ENCODE measurements around the gene SLC16A2.
"Not testable (repeated sequence)": the region's sequence is repeated elsewhere in the genome, so short reads cannot be mapped to it uniquely, and the experiment has no call there.

SLC16A2 gene

DNA sequence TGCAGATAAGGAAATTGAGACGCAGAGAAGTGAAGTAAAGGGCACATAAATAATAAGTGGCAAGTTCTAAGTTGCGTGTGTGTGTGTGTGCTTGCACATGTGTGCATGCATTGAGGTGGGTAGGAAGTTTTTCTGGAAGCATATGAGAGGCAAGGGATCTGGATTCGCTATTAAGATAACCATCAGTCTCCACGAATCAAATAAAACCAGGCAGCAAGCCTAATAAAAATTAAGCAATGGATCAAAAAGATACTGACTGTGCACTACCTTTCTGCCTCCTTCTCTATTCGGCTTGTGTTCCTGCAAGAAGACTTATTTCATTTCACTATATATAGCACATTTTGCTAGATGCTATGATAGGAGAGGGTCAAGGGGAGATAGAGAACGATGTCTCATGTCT, 23.8 kb downstream of the SLC16A2 start:
- no peaks in the 10 kb centered on the region for H3K27me3 ChIP-seq (ENCODE audit: control insufficient read depth, insufficient read depth, low read length)
- no peak overlapping the region for H3K9ac ChIP-seq (ENCODE audit: low read depth, low read length)
- no peaks in the 10 kb centered on the region; the same call in 1 of the 2 replicates for H3K9me3 ChIP-seq (ENCODE audit: control insufficient read depth, insufficient read depth, low read length)
- no peak overlapping the region for H3K4me3 ChIP-seq (ENCODE audit: low read depth, low read length)
- no peak overlapping the region for H3K27ac ChIP-seq (ENCODE audit: low read depth, low read length)
- H3K4me1 ChIP-seq (ENCODE audit: control insufficient read depth, insufficient read depth, low read length), result no peaks in the 10 kb centered on the region
- no peaks in the 10 kb centered on the region for H3K36me3 ChIP-seq (ENCODE audit: control insufficient read depth, insufficient read depth, low read length)

- H3K4me3 ChIP-seq (ENCODE audit: low read depth, low read length), result no peak overlapping the region
- H3K9me3 ChIP-seq (ENCODE audit: control insufficient read depth, insufficient read depth, low read length), result no peaks in the 10 kb centered on the region; the same call in 1 of the 2 replicates
- no peaks in the 10 kb centered on the region for H3K27me3 ChIP-seq (ENCODE audit: control insufficient read depth, insufficient read depth, low read length)
- no peak overlapping the region for H3K27ac ChIP-seq (ENCODE audit: low read depth, low read length)
- H3K36me3 ChIP-seq (ENCODE audit: control insufficient read depth, insufficient read depth, low read length), result no peaks in the 10 kb centered on the region
- no peak overlapping the region for H3K9ac ChIP-seq (ENCODE audit: low read depth, low read length)
- no peaks in the 10 kb centered on the region for H3K4me1 ChIP-seq (ENCODE audit: control insufficient read depth, insufficient read depth, low read length)
Measured at GRCh38 chrX:74446876-74447275, 25.6 kb downstream of the SLC16A2 start.

- H3K27me3 ChIP-seq (ENCODE audit: control insufficient read depth, insufficient read depth, low read length), result no peaks in the 10 kb centered on the region
- H3K9ac ChIP-seq (ENCODE audit: low read depth, low read length), result no peak overlapping the region
- no peaks in the 10 kb centered on the region for H3K36me3 ChIP-seq (ENCODE audit: control insufficient read depth, insufficient read depth, low read length)
- H3K4me3 ChIP-seq (ENCODE audit: low read depth, low read length), result no peak overlapping the region
- H3K27ac ChIP-seq (ENCODE audit: low read depth, low read length), result no peak overlapping the region
- H3K4me1 ChIP-seq (ENCODE audit: control insufficient read depth, insufficient read depth, low read length), result no peaks in the 10 kb centered on the region
- H3K9me3 ChIP-seq (ENCODE audit: control insufficient read depth, insufficient read depth, low read length), result peaks cover 4% of the 10 kb centered on the region; the same call in 1 of the 2 replicates
Measured at GRCh38 chrX:74448669-74449068, 27.4 kb downstream of the SLC16A2 start.

DNA sequence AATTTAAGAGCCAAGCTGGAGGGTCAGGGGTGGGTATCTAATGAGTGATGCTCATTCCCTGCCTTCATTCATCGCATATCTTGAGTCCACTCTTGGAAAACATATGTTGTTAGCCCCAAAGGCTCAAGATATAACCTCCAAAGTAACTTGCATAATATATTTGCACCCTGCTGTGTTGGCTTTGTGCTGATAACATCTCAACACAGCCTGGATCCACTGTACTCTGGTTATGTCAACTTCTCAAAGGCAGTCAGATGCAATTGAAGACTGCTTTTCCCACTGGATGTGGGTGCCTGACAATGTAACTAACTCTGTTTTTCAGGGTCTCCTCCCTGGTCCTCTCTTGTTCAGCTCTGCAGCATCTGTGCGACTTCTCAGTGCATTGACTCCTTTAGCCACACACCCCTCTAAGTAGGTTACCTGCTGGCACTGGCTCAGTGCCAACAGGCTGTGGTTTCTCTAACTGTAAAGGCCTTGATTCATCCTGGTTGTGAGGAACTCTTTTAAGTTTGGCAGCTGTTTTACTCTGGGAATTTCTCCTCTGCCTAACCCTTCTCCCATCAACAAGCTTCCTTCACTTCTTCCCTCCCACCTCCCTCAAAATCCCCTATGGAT, 28.1 kb downstream of the SLC16A2 start:
- H3K36me3 ChIP-seq (ENCODE audit: control insufficient read depth, insufficient read depth, low read length), result no peaks in the 10 kb centered on the region
- no peaks in the 10 kb centered on the region for H3K4me1 ChIP-seq (ENCODE audit: control insufficient read depth, insufficient read depth, low read length)
- H3K27ac ChIP-seq (ENCODE audit: low read depth, low read length), result no peak overlapping the region
- peaks cover 4% of the 10 kb centered on the region; the same call in 1 of the 2 replicates for H3K9me3 ChIP-seq (ENCODE audit: control insufficient read depth, insufficient read depth, low read length)
- no peaks in the 10 kb centered on the region for H3K27me3 ChIP-seq (ENCODE audit: control insufficient read depth, insufficient read depth, low read length)
- no peak overlapping the region for H3K9ac ChIP-seq (ENCODE audit: low read depth, low read length)
- no peak overlapping the region for H3K4me3 ChIP-seq (ENCODE audit: low read depth, low read length)

GRCh38 chrX:74449937-74450330, 28.6 kb downstream of the SLC16A2 start:
- Histone ChIP-seq H3K36me3 (ENCODE audit: control insufficient read depth, insufficient read depth, low read length) (no peaks in the 10 kb centered on the region), H3K4me1 (ENCODE audit: control insufficient read depth, insufficient read depth, low read length) (no peaks in the 10 kb centered on the region), H3K9ac (ENCODE audit: low read depth, low read length) (no peak overlapping the region), H3K4me3 (ENCODE audit: low read depth, low read length) (no peak overlapping the region), H3K9me3 (ENCODE audit: control insufficient read depth, insufficient read depth, low read length) (peaks cover 4% of the 10 kb centered on the region; the same call in 1 of the 2 replicates), H3K27ac (ENCODE audit: low read depth, low read length) (no peak overlapping the region), H3K27me3 (ENCODE audit: control insufficient read depth, insufficient read depth, low read length) (no peaks in the 10 kb centered on the region)

GRCh38 chrX:74450803-74451449, 29.6 kb downstream of the SLC16A2 start:
- no peak overlapping the region for H3K9ac ChIP-seq (ENCODE audit: low read depth, low read length)
- no peaks in the 10 kb centered on the region for H3K36me3 ChIP-seq (ENCODE audit: control insufficient read depth, insufficient read depth, low read length)
- no peak overlapping the region for H3K27ac ChIP-seq (ENCODE audit: low read depth, low read length)
- no peaks in the 10 kb centered on the region for H3K27me3 ChIP-seq (ENCODE audit: control insufficient read depth, insufficient read depth, low read length)
- H3K4me1 ChIP-seq (ENCODE audit: control insufficient read depth, insufficient read depth, low read length), result no peaks in the 10 kb centered on the region
- H3K9me3 ChIP-seq (ENCODE audit: control insufficient read depth, insufficient read depth, low read length), result peaks cover 4% of the 10 kb centered on the region; the same call in 1 of the 2 replicates
- no peak overlapping the region for H3K4me3 ChIP-seq (ENCODE audit: low read depth, low read length)

GRCh38 chrX:74451450-74452198, 30.3 kb downstream of the SLC16A2 start:
- no peaks in the 10 kb centered on the region for H3K36me3 ChIP-seq (ENCODE audit: control insufficient read depth, insufficient read depth, low read length)
- H3K4me1 ChIP-seq (ENCODE audit: control insufficient read depth, insufficient read depth, low read length), result no peaks in the 10 kb centered on the region
- H3K27me3 ChIP-seq (ENCODE audit: control insufficient read depth, insufficient read depth, low read length), result no peaks in the 10 kb centered on the region
- no peak overlapping the region for H3K4me3 ChIP-seq (ENCODE audit: low read depth, low read length)
- no peak overlapping the region for H3K27ac ChIP-seq (ENCODE audit: low read depth, low read length)
- peaks cover 4% of the 10 kb centered on the region; the same call in 1 of the 2 replicates for H3K9me3 ChIP-seq (ENCODE audit: control insufficient read depth, insufficient read depth, low read length)
- no peak overlapping the region for H3K9ac ChIP-seq (ENCODE audit: low read depth, low read length)

DNA sequence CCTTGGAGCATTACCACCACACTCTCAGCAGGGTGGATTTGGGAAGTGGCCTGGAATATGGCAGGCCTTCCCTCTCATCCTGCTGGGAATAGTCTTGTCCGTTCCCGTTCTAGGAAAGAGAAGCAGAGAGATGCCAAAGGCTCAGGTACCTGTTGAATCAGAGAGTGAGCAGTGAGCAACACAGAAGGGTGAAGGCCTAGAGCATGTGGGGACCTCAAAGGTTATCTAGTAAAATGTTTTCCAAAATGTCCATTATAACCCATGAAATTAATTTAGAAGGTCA, 30.8 kb downstream of the SLC16A2 start:
- Histone ChIP-seq H3K27me3 (ENCODE audit: control insufficient read depth, insufficient read depth, low read length) (no peaks in the 10 kb centered on the region), H3K9ac (ENCODE audit: low read depth, low read length) (no peak overlapping the region), H3K4me1 (ENCODE audit: control insufficient read depth, insufficient read depth, low read length) (no peaks in the 10 kb centered on the region), H3K27ac (ENCODE audit: low read depth, low read length) (no peak overlapping the region), H3K9me3 (ENCODE audit: control insufficient read depth, insufficient read depth, low read length) (peaks cover 4% of the 10 kb centered on the region; the same call in 1 of the 2 replicates), H3K36me3 (ENCODE audit: control insufficient read depth, insufficient read depth, low read length) (no peaks in the 10 kb centered on the region), H3K4me3 (ENCODE audit: low read depth, low read length) (no peak overlapping the region)

- Histone ChIP-seq H3K9me3 (ENCODE audit: control insufficient read depth, insufficient read depth, low read length) (peaks cover 4% of the 10 kb centered on the region; the same call in 1 of the 2 replicates), H3K27me3 (ENCODE audit: control insufficient read depth, insufficient read depth, low read length) (no peaks in the 10 kb centered on the region), H3K4me3 (ENCODE audit: low read depth, low read length) (no peak overlapping the region), H3K4me1 (ENCODE audit: control insufficient read depth, insufficient read depth, low read length) (no peaks in the 10 kb centered on the region), H3K27ac (ENCODE audit: low read depth, low read length) (no peak overlapping the region), H3K36me3 (ENCODE audit: control insufficient read depth, insufficient read depth, low read length) (no peaks in the 10 kb centered on the region), H3K9ac (ENCODE audit: low read depth, low read length) (no peak overlapping the region)
Measured at GRCh38 chrX:74453178-74453577, 31.9 kb downstream of the SLC16A2 start.

DNA sequence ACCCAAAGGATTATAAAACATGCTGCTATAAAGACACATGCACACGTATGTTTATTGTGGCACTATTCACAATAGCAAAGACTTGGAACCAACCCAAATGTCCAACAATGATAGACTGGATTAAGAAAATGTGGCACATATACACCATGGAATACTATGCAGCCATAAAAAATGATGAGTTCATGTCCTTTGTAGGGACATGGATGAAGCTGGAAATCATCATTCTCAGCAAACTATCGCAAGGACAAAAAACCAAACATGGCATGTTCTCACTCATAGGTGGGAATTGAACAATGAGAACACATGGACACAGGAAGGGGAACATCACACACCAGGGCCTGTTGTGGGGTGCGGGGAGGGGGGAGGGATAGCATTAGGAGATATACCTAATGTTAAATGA, 32.9 kb downstream of the SLC16A2 start:
- H3K9ac ChIP-seq (ENCODE audit: low read depth, low read length); H3K36me3 ChIP-seq (ENCODE audit: control insufficient read depth, insufficient read depth, low read length); H3K4me3 ChIP-seq (ENCODE audit: low read depth, low read length); H3K4me1 ChIP-seq (ENCODE audit: control insufficient read depth, insufficient read depth, low read length); H3K9me3 ChIP-seq (ENCODE audit: control insufficient read depth, insufficient read depth, low read length); H3K27me3 ChIP-seq (ENCODE audit: control insufficient read depth, insufficient read depth, low read length); H3K27ac ChIP-seq (ENCODE audit: low read depth, low read length): not testable (repeated sequence)

DNA sequence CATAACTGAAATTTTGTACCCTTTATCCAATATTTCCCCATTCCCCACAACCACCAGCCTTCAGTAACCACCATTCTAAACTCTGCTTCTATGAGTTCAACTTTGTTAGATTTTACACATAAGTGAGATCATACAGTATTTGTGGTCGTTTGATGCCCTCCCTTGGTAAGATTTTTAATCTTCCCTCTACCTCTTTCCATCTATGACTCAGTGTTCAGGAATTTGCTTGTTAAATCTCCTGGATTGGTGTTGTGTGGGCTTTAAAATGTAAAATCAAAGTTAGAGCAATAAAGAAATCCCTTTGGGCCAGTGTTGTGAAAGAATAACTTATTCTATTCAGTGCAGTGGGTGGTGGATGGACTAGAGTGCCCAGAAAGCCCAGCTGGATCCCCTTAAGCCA, 37.4 kb downstream of the SLC16A2 start:
- Histone ChIP-seq H3K4me3 (ENCODE audit: low read depth, low read length) (no peak overlapping the region), H3K4me1 (ENCODE audit: control insufficient read depth, insufficient read depth, low read length) (0 out of 2 replicates have a peak, but pooled peaks cover 3% of the 10 kb centered on the region), H3K36me3 (ENCODE audit: control insufficient read depth, insufficient read depth, low read length) (no peaks in the 10 kb centered on the region), H3K9me3 (ENCODE audit: control insufficient read depth, insufficient read depth, low read length) (peaks cover 4% of the 10 kb centered on the region), H3K27me3 (ENCODE audit: control insufficient read depth, insufficient read depth, low read length) (no peaks in the 10 kb centered on the region), H3K9ac (ENCODE audit: low read depth, low read length) (no peak overlapping the region), H3K27ac (ENCODE audit: low read depth, low read length) (no peak overlapping the region)
